K562 (cell line): ENCODE data around the gene TRMT2B. TPM values are rescaled to one million over a fixed set of nuclear protein-coding genes. Genes with fewer than 3 reads are reported as not detected.
A peak's percentile ranks its signal among the peaks of the same experiment; 100 is the strongest.

Experiments
- ATF1 ChIP-seq, 2 experiments: fragments of 450-650 bp in 1 of 2; IDR thresholded peaks; 2 replicates each; pipeline ENCODE4 v1.6.1; 2016; ENCODE audit warnings: missing compliant biosample characterization in 1 of 2, missing genetic modification characterization in 1 of 2
- CCAR2 ChIP-seq: fragments of 200-400 bp; formaldehyde crosslinking; IDR thresholded peaks from 2 replicates; pipeline ENCODE4 v1.6.1; 2017; ENCODE audit warnings: mild to moderate bottlenecking, low read depth, low read length
- ESRRA ChIP-seq: fragments of 450-650 bp; IDR thresholded peaks from 2 replicates; pipeline ENCODE4 v1.6.1; 2014; ENCODE audit warnings: low read depth, mild to moderate bottlenecking, moderate library complexity, borderline replicate concordance
- FOXK2 ChIP-seq, 2 experiments: fragments of 450-650 bp; IDR thresholded peaks in 1 of 2; conservative IDR thresholded peaks in 1 of 2; 2 replicates each; pipeline ENCODE4 v1.6.1; 2016; ENCODE audit warnings: low read depth in 2 of 2, mild to moderate bottlenecking in 1 of 2
- JUND ChIP-seq, 2 experiments: IDR thresholded peaks; 2 replicates in 1 of 2; 3 replicates in 1 of 2; pipeline ENCODE4 v1.6.1; 2011; ENCODE audit warnings: borderline replicate concordance in 2 of 2, low read depth in 2 of 2, low read length in 2 of 2, improper control_type of control experiment in 1 of 2, missing biosample characterization in 1 of 2, missing genetic modification characterization in 1 of 2, missing genetic modification reagents in 1 of 2
- MBD2 ChIP-seq: sonication (generic); IDR thresholded peaks from 2 replicates; pipeline ENCODE4 v1.6.1; 2016; ENCODE audit warnings: low read depth, borderline replicate concordance
- RBM15 ChIP-seq: fragments of 200-400 bp; formaldehyde crosslinking; IDR thresholded peaks from 2 replicates; pipeline ENCODE4 v1.6.1; 2018; ENCODE audit warnings: mild to moderate bottlenecking, low read length, moderate library complexity; ENCODE audit not compliant: insufficient read depth
- SIX5 ChIP-seq, 2 experiments: IDR thresholded peaks; 2 replicates each; pipeline ENCODE4 v1.6.1; 2011; ENCODE audit warnings: low read length in 2 of 2, borderline replicate concordance in 1 of 2, low read depth in 1 of 2, mild to moderate bottlenecking in 1 of 2, moderate library complexity in 1 of 2; ENCODE audit not compliant: insufficient read depth in 1 of 2
- SREBF2 ChIP-seq: sonication (generic); formaldehyde crosslinking; IDR thresholded peaks from 2 replicates; pipeline ENCODE4 v1.4.0; 2020; ENCODE audit warnings: mild to moderate bottlenecking, missing genetic modification reagents
- TBP ChIP-seq: optimal IDR thresholded peaks from 2 replicates; pipeline ENCODE3; 2011; ENCODE audit warnings: low read depth, low read length, improper control_type of control experiment
- XRCC5 ChIP-seq: fragments of 200-400 bp; formaldehyde crosslinking; IDR thresholded peaks from 2 replicates; pipeline ENCODE4 v1.6.1; 2017; ENCODE audit warnings: low read depth, mild to moderate bottlenecking, low read length
- polyA plus RNA-seq, 8 experiments: library from polyadenylated mRNA; depleted of rRNA in 4 of 8; stranded (reverse) in 5 of 8; unstranded in 3 of 8; fragments of >200 nt; fragmentation: Nextera tagmentation in 2 of 8; fragmentation: Illumina TruSeq in 1 of 8; extraction: Ambion mirVana in 2 of 8; extraction: Trizol in 1 of 8; gene quantifications; 2 replicates each; pipeline versions ENCODE4 v1.2.1 to v1.2.3, GENCODE V29; 2011 to 2014; ENCODE audit warnings: inconsistent platforms in 1 of 8, missing spikeins in 1 of 8
- total RNA-seq, 7 experiments: library from RNA; depleted of rRNA in 6 of 7; stranded (reverse); fragments of >200 nt in 6 of 7; fragmentation: Illumina TruSeq in 2 of 7; extraction: Trizol in 2 of 7; gene quantifications; 2 replicates each; pipeline versions ENCODE4 v1.2.1 to v1.2.3, GENCODE V29; 2011 to 2021; ENCODE audit warnings: low replicate concordance in 1 of 7
- TF ChIP-seq, protein P1 (sequence below): sonication (generic); formaldehyde crosslinking; IDR thresholded peaks from 2 replicates; pipeline ENCODE4 v1.8.1; 2023; ENCODE audit warnings: mild to moderate bottlenecking, missing genetic modification reagents, moderate library complexity
- TF ChIP-seq, protein P2 (sequence below): sonication (generic); formaldehyde crosslinking; IDR thresholded peaks from 2 replicates; pipeline ENCODE4 v1.4.0; 2020; ENCODE audit warnings: mild to moderate bottlenecking, missing genetic modification reagents

Gene TRMT2B
- total and polyA plus RNA-seq, 9 of the 15 experiments (the other 6 are each of a cell fraction or from before 2014, with no cell fraction given), result 3.9 to 23.4 (median 18.1) TPM

DNA sequence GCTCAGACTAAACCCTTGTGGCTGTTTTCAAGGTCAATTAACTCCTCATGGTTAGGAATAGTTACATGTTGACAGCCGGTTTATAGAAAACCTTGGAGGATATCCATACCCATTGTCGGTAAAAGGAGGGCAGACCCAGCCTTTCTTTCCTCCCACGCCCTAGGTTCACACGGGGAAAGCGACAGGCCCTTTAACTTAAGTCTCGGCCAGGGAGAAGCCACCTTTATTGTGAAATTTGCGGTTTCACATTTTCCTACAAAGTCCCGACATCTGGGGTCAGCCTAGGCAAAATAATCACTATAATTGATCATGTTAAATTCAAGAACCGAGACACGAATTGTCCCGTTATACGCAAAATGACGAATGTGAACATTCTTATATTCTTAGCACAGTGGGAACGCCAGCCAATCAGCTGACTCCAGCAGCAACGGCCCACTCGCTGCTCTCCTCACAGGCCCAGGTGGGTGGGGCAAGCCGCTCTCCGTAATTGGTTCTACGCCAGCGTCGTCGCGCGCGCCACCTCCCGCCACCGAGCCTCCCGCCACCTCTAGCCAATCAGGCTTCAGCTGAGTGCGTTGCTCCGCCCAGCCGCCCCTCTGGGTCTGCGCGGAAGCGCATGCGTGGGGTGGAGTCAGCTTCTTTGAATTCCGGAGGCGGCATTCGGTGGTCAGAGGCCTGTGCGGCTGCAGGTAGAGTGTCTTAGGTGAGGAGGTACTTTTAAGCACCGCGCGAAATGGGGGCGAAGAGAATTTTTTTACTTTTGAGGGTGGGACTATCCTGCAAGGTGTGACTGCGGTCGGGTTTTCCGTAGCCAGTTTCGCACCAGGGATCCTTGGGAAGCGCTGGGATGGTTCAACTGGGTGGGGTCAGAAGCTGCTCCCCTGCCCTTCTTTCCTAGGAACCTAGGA is 45.9 kb upstream of the TRMT2B start, which contains the start of gene CENPI (continued):
- no peak for TF ChIP-seq SIX5 (IDR thresholded peaks at IDR 0.05; ENCODE audit: borderline replicate concordance in 1 of 2, insufficient read depth in 1 of 2, low read depth in 1 of 2, low read length in 2 of 2)
- no peak for TF ChIP-seq RBM15
- TF ChIP-seq ATF1 (CRISPR knock-in tag; IDR thresholded peaks at IDR 0.05), result no peak
- peak; percentile 90 for TF ChIP-seq ATF1 (tag; IDR thresholded peaks at IDR 0.05)
- TF ChIP-seq FOXK2 (conservative IDR thresholded peaks at IDR 0.05 in 1 of 2, IDR thresholded peaks at IDR 0.05 in 1 of 2; ENCODE audit: low read depth in 2 of 2), result no peak
- no peak for TF ChIP-seq CCAR2
- TF ChIP-seq MBD2, result peak; percentile 66; the same call in 1 of the 2 replicates
- no peak for TF ChIP-seq SREBF2 (CRISPR knock-in tag)
- TF ChIP-seq JUND (IDR thresholded peaks at IDR 0.05; ENCODE audit: borderline replicate concordance, low read depth, low read length), result peak; percentile 25; the same call in 1 of the 2 replicates
- TF ChIP-seq JUND (tag; IDR thresholded peaks at IDR 0.05; ENCODE audit: borderline replicate concordance, low read depth, low read length), result no peak; the same call in 2 of the 3 replicates
- no peak for TF ChIP-seq XRCC5
- TF ChIP-seq, protein P1, sequence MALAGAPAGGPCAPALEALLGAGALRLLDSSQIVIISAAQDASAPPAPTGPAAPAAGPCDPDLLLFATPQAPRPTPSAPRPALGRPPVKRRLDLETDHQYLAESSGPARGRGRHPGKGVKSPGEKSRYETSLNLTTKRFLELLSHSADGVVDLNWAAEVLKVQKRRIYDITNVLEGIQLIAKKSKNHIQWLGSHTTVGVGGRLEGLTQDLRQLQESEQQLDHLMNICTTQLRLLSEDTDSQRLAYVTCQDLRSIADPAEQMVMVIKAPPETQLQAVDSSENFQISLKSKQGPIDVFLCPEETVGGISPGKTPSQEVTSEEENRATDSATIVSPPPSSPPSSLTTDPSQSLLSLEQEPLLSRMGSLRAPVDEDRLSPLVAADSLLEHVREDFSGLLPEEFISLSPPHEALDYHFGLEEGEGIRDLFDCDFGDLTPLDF (CRISPR knock-in tag), result peak; percentile 88
- TF ChIP-seq ESRRA, result peak; percentile 49; the same call in 1 of the 2 replicates
- peak; percentile 45 for TF ChIP-seq TBP
- TF ChIP-seq, protein P2, sequence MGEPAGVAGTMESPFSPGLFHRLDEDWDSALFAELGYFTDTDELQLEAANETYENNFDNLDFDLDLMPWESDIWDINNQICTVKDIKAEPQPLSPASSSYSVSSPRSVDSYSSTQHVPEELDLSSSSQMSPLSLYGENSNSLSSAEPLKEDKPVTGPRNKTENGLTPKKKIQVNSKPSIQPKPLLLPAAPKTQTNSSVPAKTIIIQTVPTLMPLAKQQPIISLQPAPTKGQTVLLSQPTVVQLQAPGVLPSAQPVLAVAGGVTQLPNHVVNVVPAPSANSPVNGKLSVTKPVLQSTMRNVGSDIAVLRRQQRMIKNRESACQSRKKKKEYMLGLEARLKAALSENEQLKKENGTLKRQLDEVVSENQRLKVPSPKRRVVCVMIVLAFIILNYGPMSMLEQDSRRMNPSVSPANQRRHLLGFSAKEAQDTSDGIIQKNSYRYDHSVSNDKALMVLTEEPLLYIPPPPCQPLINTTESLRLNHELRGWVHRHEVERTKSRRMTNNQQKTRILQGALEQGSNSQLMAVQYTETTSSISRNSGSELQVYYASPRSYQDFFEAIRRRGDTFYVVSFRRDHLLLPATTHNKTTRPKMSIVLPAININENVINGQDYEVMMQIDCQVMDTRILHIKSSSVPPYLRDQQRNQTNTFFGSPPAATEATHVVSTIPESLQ, result no peak
